ENCODE results near the gene SMTNL2.
A peak's percentile ranks its signal among the peaks of the same experiment; 100 is the strongest.
"Not testable (repeated sequence)": the region's sequence is repeated elsewhere in the genome, so short reads cannot be mapped to it uniquely, and the experiment has no call there.

Gene SMTNL2

GRCh38 chr17:4623249-4623648, 38.9 kb downstream of the SMTNL2 start:
- no peak for TF ChIP-seq POLR2A (IDR thresholded peaks at IDR 0.05; ENCODE audit: extremely low read depth, insufficient read length)
- no peak for TF ChIP-seq MYC (IDR thresholded peaks at IDR 0.05; ENCODE audit: low read depth, low read length)
- TF ChIP-seq, protein P1, sequence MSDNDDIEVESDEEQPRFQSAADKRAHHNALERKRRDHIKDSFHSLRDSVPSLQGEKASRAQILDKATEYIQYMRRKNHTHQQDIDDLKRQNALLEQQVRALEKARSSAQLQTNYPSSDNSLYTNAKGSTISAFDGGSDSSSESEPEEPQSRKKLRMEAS (IDR thresholded peaks at IDR 0.05; ENCODE audit: low read depth, low read length): no peak
- TF ChIP-seq CTCF (IDR thresholded peaks at IDR 0.05; ENCODE audit: low read depth, low read length): no peak
- no peak for DNase-seq (ENCODE audit: low read depth)
- H3K4me3 ChIP-seq (ENCODE audit: low read depth, low read length): no peak overlapping the region

- not testable (repeated sequence) for H3K4me3 ChIP-seq (ENCODE audit: low read depth, low read length); DNase-seq (ENCODE audit: low read depth)
These were observed 40.2 kb downstream of the SMTNL2 start for GRCh38 chr17:4624451-4624911.

DNA sequence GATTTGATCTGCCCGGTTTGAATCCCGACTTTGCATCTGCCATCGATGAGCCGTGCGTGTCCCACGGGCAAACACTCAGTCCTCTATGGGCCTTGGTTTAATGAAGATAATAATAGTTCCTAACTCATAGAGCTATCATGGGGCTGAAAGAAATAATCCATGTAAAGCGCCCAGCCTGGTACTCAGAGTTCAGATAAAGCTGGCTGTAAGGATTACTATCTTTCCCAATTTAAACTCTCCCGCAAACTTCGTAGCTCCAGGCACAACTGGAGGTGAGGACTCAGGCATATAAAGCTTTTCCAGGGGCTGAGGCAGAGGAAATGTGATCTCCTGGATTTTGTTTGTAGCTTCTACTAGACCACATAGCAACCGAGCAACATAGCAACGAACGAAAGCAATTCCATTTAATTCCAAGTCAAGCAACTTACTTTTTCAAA, 40.9 kb downstream of the SMTNL2 start:
- H3K4me3 ChIP-seq (ENCODE audit: low read depth, low read length): no peak overlapping the region
- DNase-seq (ENCODE audit: low read depth): no peak
- TF ChIP-seq POLR2A (IDR thresholded peaks at IDR 0.05; ENCODE audit: extremely low read depth, insufficient read length) (no peak), MYC (IDR thresholded peaks at IDR 0.05; ENCODE audit: low read depth, low read length) (no peak), CTCF (IDR thresholded peaks at IDR 0.05; ENCODE audit: low read depth, low read length) (no peak)
- TF ChIP-seq, protein P1 (IDR thresholded peaks at IDR 0.05; ENCODE audit: low read depth, low read length): no peak

DNA sequence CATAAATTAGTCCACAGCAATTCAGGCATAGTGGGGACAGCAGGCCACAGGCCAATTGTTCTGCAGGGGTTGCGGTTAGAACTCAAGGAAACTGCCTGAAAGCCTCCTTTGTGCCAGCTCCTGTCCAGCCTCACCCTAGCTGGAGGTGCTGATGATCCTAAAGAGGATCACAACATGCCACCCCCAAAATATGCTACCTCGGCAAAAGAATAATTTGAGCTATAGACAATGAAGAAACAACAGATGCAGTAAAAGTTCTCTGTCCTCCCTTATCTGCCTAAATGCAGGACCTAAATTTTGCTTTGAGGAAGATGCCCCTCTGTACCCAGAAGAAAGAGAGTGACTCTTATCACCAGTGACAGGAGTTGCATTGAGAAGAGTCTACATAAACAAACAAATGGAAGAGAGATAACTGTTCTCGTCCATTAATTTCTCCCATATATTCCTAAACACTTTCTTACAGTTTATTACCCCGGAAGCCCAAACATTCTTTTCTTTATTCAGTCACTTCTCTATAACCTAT, 42.5 kb downstream of the SMTNL2 start:
- DNase-seq (ENCODE audit: low read depth): no peak
- H3K4me3 ChIP-seq (ENCODE audit: low read depth, low read length): no peak overlapping the region
- TF ChIP-seq, protein P1 (IDR thresholded peaks at IDR 0.05; ENCODE audit: low read depth, low read length): no peak
- TF ChIP-seq POLR2A (IDR thresholded peaks at IDR 0.05; ENCODE audit: extremely low read depth, insufficient read length) (no peak), CTCF (IDR thresholded peaks at IDR 0.05; ENCODE audit: low read depth, low read length) (no peak)

- TF ChIP-seq MYC (IDR thresholded peaks at IDR 0.05; ENCODE audit: low read depth, low read length) (no peak), CTCF (IDR thresholded peaks at IDR 0.05; ENCODE audit: low read depth, low read length) (no peak), POLR2A (IDR thresholded peaks at IDR 0.05; ENCODE audit: extremely low read depth, insufficient read length) (no peak)
- TF ChIP-seq, protein P1 (IDR thresholded peaks at IDR 0.05; ENCODE audit: low read depth, low read length): no peak
- no peak overlapping the region for H3K4me3 ChIP-seq (ENCODE audit: low read depth, low read length)
- no peak for DNase-seq (ENCODE audit: low read depth)
These were observed 47.1 kb downstream of the SMTNL2 start for GRCh38 chr17:4631431-4631830.

DNA sequence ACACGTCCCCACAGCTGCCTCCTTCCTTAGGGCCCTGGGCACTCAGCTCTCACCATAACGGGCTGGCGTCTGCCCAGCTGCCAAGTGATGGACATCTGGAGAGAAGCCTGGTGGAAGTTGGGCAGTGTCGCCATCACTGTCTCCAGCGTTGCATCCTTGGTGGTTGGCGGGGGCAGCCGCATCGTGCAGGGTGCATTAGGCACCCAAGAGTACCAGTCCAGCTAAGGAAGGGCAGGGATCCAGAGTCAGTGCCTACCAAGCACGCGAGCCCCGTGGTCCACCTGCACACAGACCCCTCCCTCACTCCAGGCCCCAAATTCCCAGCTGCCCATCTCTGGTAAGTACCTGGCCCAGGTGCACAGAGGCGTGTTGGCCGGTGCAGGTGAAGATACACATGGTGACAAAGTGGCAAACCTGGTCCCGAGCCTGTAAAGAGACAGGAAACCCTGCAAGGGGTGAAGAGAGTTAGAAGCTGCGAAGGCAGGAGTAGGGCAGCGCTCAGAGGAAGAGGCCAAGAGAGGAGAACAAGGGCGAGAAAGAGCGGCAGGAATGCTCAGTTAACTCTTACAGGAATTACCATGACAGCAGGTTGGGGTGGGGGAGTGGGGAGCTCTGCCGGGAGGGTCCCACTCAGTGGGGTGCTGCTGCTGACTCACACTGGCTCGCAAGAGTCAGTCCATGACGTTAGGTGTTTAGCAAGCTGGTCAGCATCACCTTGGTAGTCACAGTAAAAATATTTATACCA, 47.7 kb downstream of the SMTNL2 start:
- H3K4me3 ChIP-seq (ENCODE audit: low read depth, low read length): no peak overlapping the region
- TF ChIP-seq, protein P1 (IDR thresholded peaks at IDR 0.05; ENCODE audit: low read depth, low read length): no peak
- TF ChIP-seq CTCF (IDR thresholded peaks at IDR 0.05; ENCODE audit: low read depth, low read length): no peak
- peak; percentile 18 for DNase-seq (ENCODE audit: low read depth)

Data from NB4 (cell line).